ENCODE measurements around the gene DAP.

The DAP gene

GRCh38 chr5:10682801-10683525 lies 78.1 kb downstream of the DAP start:
- Histone ChIP-seq H3K4me1 (ENCODE audit: control insufficient read depth, insufficient read depth, low read length) (no peaks in the 10 kb centered on the region), H3K4me2 (ENCODE audit: low read length) (no peak overlapping the region), H3K4me3 (ENCODE audit: low read length) (no peak overlapping the region), H3K27me3 (ENCODE audit: control insufficient read depth, insufficient read depth, low read length) (no peaks in the 10 kb centered on the region), H3K36me3 (ENCODE audit: insufficient read depth, low read length) (peaks cover 33% of the 10 kb centered on the region), H3K9me3 (replicated peaks; ENCODE audit: low read length) (no peaks in the 10 kb centered on the region), H3K9ac (ENCODE audit: low read depth, low read length) (no peak overlapping the region)

DNA sequence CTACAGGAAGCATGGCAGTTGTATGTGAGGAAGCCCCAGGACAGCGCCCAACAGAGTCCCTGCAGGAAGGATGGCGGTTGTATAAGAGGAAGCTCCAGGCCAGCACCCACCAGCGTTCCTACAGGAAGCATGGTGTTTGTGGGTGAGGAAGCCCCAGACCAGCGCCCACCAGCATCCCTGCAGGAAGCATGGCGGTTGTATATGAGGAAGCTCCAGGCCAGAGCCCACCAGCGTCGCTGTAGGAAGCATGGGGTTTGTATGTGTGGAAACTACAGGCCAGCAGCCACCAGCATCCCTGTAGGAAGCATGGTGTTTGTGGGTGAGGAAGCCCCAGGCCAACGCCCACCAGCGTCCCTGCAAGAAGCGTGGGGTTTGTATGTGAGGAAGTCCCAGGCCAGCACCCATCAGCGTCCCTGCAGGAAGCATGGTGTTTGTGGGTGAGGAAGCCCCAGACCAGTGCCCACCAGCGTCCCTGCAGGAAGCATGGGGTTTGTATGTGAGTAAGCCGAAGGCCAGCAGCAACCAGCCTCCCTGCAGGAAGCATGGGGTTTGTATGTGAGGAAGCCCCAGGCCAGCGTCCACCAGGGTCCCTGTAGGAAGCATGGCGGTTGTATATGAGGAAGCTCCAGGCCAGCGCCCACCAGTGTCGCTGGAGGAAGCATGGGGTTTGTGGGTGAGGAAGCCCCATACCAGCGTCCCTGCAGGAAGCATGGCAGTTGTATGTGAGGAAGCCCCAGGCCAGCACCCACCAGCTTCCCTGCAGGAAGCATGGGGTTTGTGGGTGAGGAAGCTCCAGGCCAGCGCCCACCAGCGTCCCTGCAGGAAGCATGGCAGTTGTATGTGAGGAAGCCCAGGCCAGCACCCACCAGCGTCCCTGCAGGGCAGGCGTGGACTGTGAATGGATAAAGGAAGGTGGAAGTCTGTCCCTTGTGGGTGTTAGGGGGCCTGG lies 79.0 kb downstream of the DAP start:
- H3K4me2 ChIP-seq (ENCODE audit: low read length), result no peak overlapping the region
- no peaks in the 10 kb centered on the region for H3K9me3 ChIP-seq (replicated peaks; ENCODE audit: low read length)
- peaks cover 42% of the 10 kb centered on the region for H3K36me3 ChIP-seq (ENCODE audit: insufficient read depth, low read length)
- H3K9ac ChIP-seq (ENCODE audit: low read depth, low read length), result no peak overlapping the region
- no peaks in the 10 kb centered on the region for H3K27me3 ChIP-seq (ENCODE audit: control insufficient read depth, insufficient read depth, low read length)
- H3K4me3 ChIP-seq (ENCODE audit: low read length), result no peak overlapping the region
- no peaks in the 10 kb centered on the region for H3K4me1 ChIP-seq (ENCODE audit: control insufficient read depth, insufficient read depth, low read length)

GRCh38 chr5:10680876-10681481 lies 80.1 kb downstream of the DAP start:
- Histone ChIP-seq H3K4me3 (ENCODE audit: low read length) (no peak overlapping the region), H3K9ac (ENCODE audit: low read depth, low read length) (no peak overlapping the region), H3K4me2 (ENCODE audit: low read length) (no peak overlapping the region), H3K9me3 (replicated peaks; ENCODE audit: low read length) (no peaks in the 10 kb centered on the region), H3K4me1 (ENCODE audit: control insufficient read depth, insufficient read depth, low read length) (no peaks in the 10 kb centered on the region), H3K27me3 (ENCODE audit: control insufficient read depth, insufficient read depth, low read length) (no peaks in the 10 kb centered on the region), H3K36me3 (ENCODE audit: insufficient read depth, low read length) (peaks cover 45% of the 10 kb centered on the region)

DNA sequence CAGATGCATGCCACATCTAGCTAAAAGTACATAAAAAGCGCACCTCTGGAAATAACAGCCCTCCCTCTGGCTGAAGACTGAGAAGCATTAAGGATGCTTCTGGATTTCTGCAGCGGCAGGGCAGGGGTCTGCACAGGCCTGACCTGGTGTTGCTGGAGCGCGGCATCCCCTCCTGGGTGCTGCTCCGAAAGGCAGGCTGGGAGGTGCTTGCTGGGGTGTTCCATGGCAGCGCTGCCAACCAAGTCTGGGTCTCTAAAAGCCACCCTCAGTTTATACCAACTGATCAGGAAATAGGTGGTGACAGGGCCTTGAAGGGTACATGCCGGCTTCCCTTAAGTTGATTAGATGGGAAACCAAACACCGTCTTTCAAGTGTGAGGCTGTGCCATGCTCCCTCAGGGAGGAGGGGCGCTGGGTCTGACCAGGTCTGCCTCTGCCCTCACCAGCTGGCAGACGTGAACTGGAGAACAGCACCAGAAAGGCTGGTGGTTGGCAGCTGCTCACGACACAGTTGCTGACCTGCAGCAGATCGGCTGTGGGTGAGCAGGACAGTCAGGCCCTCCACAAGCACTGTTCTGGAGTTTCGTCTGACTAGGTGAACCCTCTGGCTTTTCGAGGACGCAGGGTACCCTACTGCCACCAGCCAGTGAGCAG lies 81.6 kb downstream of the DAP start:
- Histone ChIP-seq H3K4me1 (ENCODE audit: control insufficient read depth, insufficient read depth, low read length) (no peaks in the 10 kb centered on the region), H3K4me3 (ENCODE audit: low read length) (no peak overlapping the region), H3K9me3 (replicated peaks; ENCODE audit: low read length) (no peaks in the 10 kb centered on the region), H3K27me3 (ENCODE audit: control insufficient read depth, insufficient read depth, low read length) (no peaks in the 10 kb centered on the region), H3K9ac (ENCODE audit: low read depth, low read length) (no peak overlapping the region), H3K4me2 (ENCODE audit: low read length) (no peak overlapping the region), H3K36me3 (ENCODE audit: insufficient read depth, low read length) (peaks cover 42% of the 10 kb centered on the region)

- H3K36me3 ChIP-seq (ENCODE audit: insufficient read depth, low read length), result peaks cover 41% of the 10 kb centered on the region
- H3K9ac ChIP-seq (ENCODE audit: low read depth, low read length), result no peak overlapping the region
- H3K27me3 ChIP-seq (ENCODE audit: control insufficient read depth, insufficient read depth, low read length), result no peaks in the 10 kb centered on the region
- H3K4me1 ChIP-seq (ENCODE audit: control insufficient read depth, insufficient read depth, low read length), result no peaks in the 10 kb centered on the region
- no peak overlapping the region for H3K4me3 ChIP-seq (ENCODE audit: low read length)
- H3K9me3 ChIP-seq (replicated peaks; ENCODE audit: low read length), result no peaks in the 10 kb centered on the region
- H3K4me2 ChIP-seq (ENCODE audit: low read length), result no peak overlapping the region
Observed at GRCh38 chr5:10678244-10678643, 82.8 kb downstream of the DAP start.

DNA sequence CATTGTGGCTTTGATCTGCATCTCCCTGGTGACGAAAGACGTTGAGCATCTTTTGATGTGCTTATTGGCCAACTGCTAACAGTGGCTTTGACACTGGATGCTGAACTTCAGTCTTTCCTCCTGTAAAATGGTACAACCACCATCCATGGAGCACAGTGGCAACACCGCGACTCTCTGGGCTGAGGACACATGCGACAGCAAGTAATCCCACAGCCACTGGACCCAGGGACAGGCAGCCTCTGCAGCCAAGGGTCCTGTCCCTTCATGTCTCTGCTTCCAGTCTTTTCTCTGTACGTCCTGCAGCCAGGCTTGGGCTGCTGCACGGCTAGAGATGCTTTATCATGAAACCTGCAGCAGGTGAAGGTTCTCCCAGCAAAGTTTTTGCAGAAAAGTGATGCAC lies 83.5 kb downstream of the DAP start:
- no peaks in the 10 kb centered on the region for H3K4me1 ChIP-seq (ENCODE audit: control insufficient read depth, insufficient read depth, low read length)
- no peaks in the 10 kb centered on the region for H3K27me3 ChIP-seq (ENCODE audit: control insufficient read depth, insufficient read depth, low read length)
- H3K4me2 ChIP-seq (ENCODE audit: low read length), result no peak overlapping the region
- no peak overlapping the region for H3K4me3 ChIP-seq (ENCODE audit: low read length)
- H3K9me3 ChIP-seq (replicated peaks; ENCODE audit: low read length), result no peaks in the 10 kb centered on the region
- peaks cover 34% of the 10 kb centered on the region for H3K36me3 ChIP-seq (ENCODE audit: insufficient read depth, low read length)
- H3K9ac ChIP-seq (ENCODE audit: low read depth, low read length), result no peak overlapping the region

GRCh38 chr5:10676946-10677345 lies 84.1 kb downstream of the DAP start:
- no peaks in the 10 kb centered on the region for H3K4me1 ChIP-seq (ENCODE audit: control insufficient read depth, insufficient read depth, low read length)
- H3K27me3 ChIP-seq (ENCODE audit: control insufficient read depth, insufficient read depth, low read length), result peaks cover 2% of the 10 kb centered on the region
- H3K9me3 ChIP-seq (replicated peaks; ENCODE audit: low read length), result no peaks in the 10 kb centered on the region
- H3K36me3 ChIP-seq (ENCODE audit: insufficient read depth, low read length), result peaks cover 33% of the 10 kb centered on the region
- no peak overlapping the region for H3K4me3 ChIP-seq (ENCODE audit: low read length)
- H3K9ac ChIP-seq (ENCODE audit: low read depth, low read length), result no peak overlapping the region
- no peak overlapping the region for H3K4me2 ChIP-seq (ENCODE audit: low read length)

GRCh38 chr5:10676224-10676623 lies 84.8 kb downstream of the DAP start:
- no peak overlapping the region for H3K4me3 ChIP-seq (ENCODE audit: low read length)
- peaks cover 9% of the 10 kb centered on the region for H3K27me3 ChIP-seq (ENCODE audit: control insufficient read depth, insufficient read depth, low read length)
- no peaks in the 10 kb centered on the region for H3K4me1 ChIP-seq (ENCODE audit: control insufficient read depth, insufficient read depth, low read length)
- no peak overlapping the region for H3K4me2 ChIP-seq (ENCODE audit: low read length)
- peaks cover 33% of the 10 kb centered on the region for H3K36me3 ChIP-seq (ENCODE audit: insufficient read depth, low read length)
- no peaks in the 10 kb centered on the region for H3K9me3 ChIP-seq (replicated peaks; ENCODE audit: low read length)
- no peak overlapping the region for H3K9ac ChIP-seq (ENCODE audit: low read depth, low read length)

DNA sequence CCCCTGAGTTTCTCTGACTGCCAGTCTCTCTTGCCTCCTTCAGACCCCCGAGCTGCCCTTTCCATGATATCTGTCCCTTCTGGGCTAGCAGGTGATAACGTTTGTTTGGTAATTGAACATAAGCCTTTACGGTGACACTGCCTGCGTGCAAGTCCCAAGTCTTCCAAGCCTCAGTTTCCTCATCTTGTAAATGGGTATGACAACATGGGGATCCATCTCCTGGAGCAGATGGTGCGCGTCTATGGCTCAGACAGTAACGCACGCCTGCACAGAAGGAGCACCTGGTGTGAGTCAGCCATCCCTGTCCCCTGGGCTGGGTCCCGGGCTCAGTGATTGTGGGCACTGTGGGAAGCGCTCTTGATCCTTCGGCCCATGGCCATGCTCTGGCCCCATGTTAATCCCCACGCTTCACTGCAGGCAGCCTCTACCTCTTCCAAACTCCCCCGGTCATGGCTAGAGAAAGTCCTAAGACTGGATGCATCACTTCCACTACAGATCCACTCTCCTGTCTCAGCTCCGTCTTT lies 85.8 kb downstream of the DAP start:
- H3K27me3 ChIP-seq (ENCODE audit: control insufficient read depth, insufficient read depth, low read length), result peaks cover 10% of the 10 kb centered on the region
- H3K4me1 ChIP-seq (ENCODE audit: control insufficient read depth, insufficient read depth, low read length), result no peaks in the 10 kb centered on the region
- H3K9me3 ChIP-seq (replicated peaks; ENCODE audit: low read length), result no peaks in the 10 kb centered on the region
- H3K4me2 ChIP-seq (ENCODE audit: low read length), result no peak overlapping the region
- H3K36me3 ChIP-seq (ENCODE audit: insufficient read depth, low read length), result peaks cover 24% of the 10 kb centered on the region
- no peak overlapping the region for H3K9ac ChIP-seq (ENCODE audit: low read depth, low read length)
- H3K4me3 ChIP-seq (ENCODE audit: low read length), result no peak overlapping the region

- H3K27me3 ChIP-seq (ENCODE audit: control insufficient read depth, insufficient read depth, low read length), result peaks cover 10% of the 10 kb centered on the region
- no peak overlapping the region for H3K4me2 ChIP-seq (ENCODE audit: low read length)
- H3K9ac ChIP-seq (ENCODE audit: low read depth, low read length), result no peak overlapping the region
- no peaks in the 10 kb centered on the region for H3K9me3 ChIP-seq (replicated peaks; ENCODE audit: low read length)
- H3K4me3 ChIP-seq (ENCODE audit: low read length), result no peak overlapping the region
- no peaks in the 10 kb centered on the region for H3K4me1 ChIP-seq (ENCODE audit: control insufficient read depth, insufficient read depth, low read length)
- H3K36me3 ChIP-seq (ENCODE audit: insufficient read depth, low read length), result peaks cover 23% of the 10 kb centered on the region
Observed at GRCh38 chr5:10674582-10674981, 86.5 kb downstream of the DAP start.

DNA sequence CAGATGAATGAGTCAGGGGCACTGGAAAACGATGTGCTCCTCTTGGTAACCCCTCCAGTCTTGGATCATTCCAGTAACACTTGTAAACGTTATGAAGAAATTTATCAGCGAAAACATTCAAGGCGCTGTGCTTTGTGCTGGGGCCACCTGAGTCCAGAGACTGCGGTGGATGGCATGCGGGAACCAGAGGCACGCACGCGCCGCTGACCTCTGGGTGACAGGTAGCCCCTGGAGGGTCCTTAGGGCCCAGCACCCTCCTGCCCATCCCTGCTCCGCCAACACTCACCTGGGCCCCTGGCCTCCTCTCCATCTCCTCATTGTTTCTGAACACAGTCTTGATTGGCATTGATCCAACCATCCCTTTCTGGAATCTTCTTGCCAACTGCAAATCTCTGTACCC lies 86.9 kb downstream of the DAP start:
- Histone ChIP-seq H3K9ac (ENCODE audit: low read depth, low read length) (no peak overlapping the region), H3K36me3 (ENCODE audit: insufficient read depth, low read length) (peaks cover 23% of the 10 kb centered on the region), H3K9me3 (replicated peaks; ENCODE audit: low read length) (peaks cover under 1% of the 10 kb centered on the region), H3K4me3 (ENCODE audit: low read length) (no peak overlapping the region), H3K4me2 (ENCODE audit: low read length) (no peak overlapping the region), H3K4me1 (ENCODE audit: control insufficient read depth, insufficient read depth, low read length) (no peaks in the 10 kb centered on the region), H3K27me3 (ENCODE audit: control insufficient read depth, insufficient read depth, low read length) (peaks cover 10% of the 10 kb centered on the region)

All from skeletal muscle satellite cell (primary cell).